GM12865 (cell line): ENCODE measurements around the gene SAG.

Experiments
- DNase-seq: peaks from one replicate; pipeline ENCODE4 v3.0.0; 2010; ENCODE audit warnings: low read depth
- H3K4me3 ChIP-seq: 2 replicates; pipeline ENCODE4 v1.5.1; 2011; ENCODE audit warnings: mild to moderate bottlenecking, low read depth, low read length, control low read depth
- CTCF ChIP-seq: IDR thresholded peaks from 2 replicates; pipeline ENCODE4 v1.5.1; 2011; ENCODE audit warnings: low read length, control low read depth, low read depth, inconsistent platforms; ENCODE audit not compliant: insufficient read depth; ENCODE audit errors: missing control alignments

Gene SAG

GRCh38 chr2:233380132-233380895, 72.7 kb downstream of the SAG start:
- peak; percentile 41 for DNase-seq
- no peak for TF ChIP-seq CTCF
- H3K4me3 ChIP-seq = no peak overlapping the region

- TF ChIP-seq CTCF = no peak
- DNase-seq = peak; percentile 50
Measured at GRCh38 chr2:233380995-233381637, 73.5 kb downstream of the SAG start.

GRCh38 chr2:233381638-233381995, 74.0 kb downstream of the SAG start:
- no peak overlapping the region for H3K4me3 ChIP-seq
- DNase-seq = no peak
- no peak for TF ChIP-seq CTCF

More at GRCh38 chr2:233380995-233381637, 73.5 kb downstream of the SAG start:
- H3K4me3 ChIP-seq = no peak overlapping the region

GRCh38 chr2:233384015-233384414, 76.4 kb downstream of the SAG start:
- peak; percentile 67 for DNase-seq
- no peak overlapping the region for H3K4me3 ChIP-seq
- peak; percentile 43 for TF ChIP-seq CTCF

GRCh38 chr2:233384811-233385488, 77.3 kb downstream of the SAG start:
- no peak for TF ChIP-seq CTCF
- DNase-seq = peak; percentile 50
- H3K4me3 ChIP-seq = peak overlapping the region; percentile 56

- H3K4me3 ChIP-seq = peak overlapping the region; percentile 56
- no peak for TF ChIP-seq CTCF
- peak; percentile 91 for DNase-seq
Measured at GRCh38 chr2:233385489-233386044, 78.0 kb downstream of the SAG start.
